A673 (cell line): ENCODE measurements around the gene UBE4B. TPM values are rescaled to one million over a fixed set of nuclear protein-coding genes. Genes with fewer than 3 reads are reported as not detected.
"Not testable (repeated sequence)": the region's sequence is repeated elsewhere in the genome, so short reads cannot be mapped to it uniquely, and the experiment has no call there.

Source experiments
- BruUV-seq: library from RNA; stranded (reverse); fragments of 400-500 nt; replicated peaks from 2 replicates; lab custom pipeline; 2021; lab: Mats Ljungman, UMichigan
- CTCF ChIA-PET: fragments of 300-600 bp; sonication (Branson Sonifier 250); formaldehyde crosslinking; loops from one replicate; lab custom pipeline; 2022; ENCODE audit warnings: antibody characterized with exemption; lab: Charles Lee
- POLR2A ChIA-PET: fragments of 300-600 bp; sonication (Branson Sonifier 250); formaldehyde crosslinking; loops from one replicate; lab custom pipeline; 2022; ENCODE audit warnings: antibody characterized with exemption; ENCODE audit not compliant: low non-redundant PET; lab: Charles Lee
- DNase-seq: peaks from one replicate; pipeline ENCODE4 v3.0.0-alpha.2; 2015; ENCODE audit warnings: low spot score
- H3K27ac ChIP-seq: fragments of 200-600 bp; sonication (generic); 2 replicates; pipeline ENCODE4 v1.5.1; 2016; ENCODE audit warnings: mixed run types, low read depth, mild to moderate bottlenecking, mixed read lengths, antibody characterized with exemption, low read length; ENCODE audit not compliant: poor library complexity, severe bottlenecking
- H3K27me3 ChIP-seq: fragments of 200-600 bp; sonication (generic); replicated peaks from 2 replicates; pipeline ENCODE4 v1.6.1; 2017; ENCODE audit warnings: mixed run types, low read depth, mild to moderate bottlenecking, mixed read lengths, antibody characterized with exemption, low read length; ENCODE audit not compliant: insufficient read depth, poor library complexity
- H3K36me3 ChIP-seq: fragments of 200-600 bp; sonication (generic); 2 replicates; pipeline ENCODE4 v1.6.1; 2016; ENCODE audit warnings: mixed run types, mild to moderate bottlenecking, mixed read lengths, antibody characterized with exemption, low read length; ENCODE audit not compliant: insufficient read depth, poor library complexity, severe bottlenecking
- H3K4me1 ChIP-seq: fragments of 200-600 bp; sonication (generic); 2 replicates; pipeline ENCODE4 v1.6.1; 2017; ENCODE audit warnings: mixed run types, mild to moderate bottlenecking, mixed read lengths, antibody characterized with exemption, low read length; ENCODE audit not compliant: insufficient read depth, poor library complexity, severe bottlenecking
- H3K4me3 ChIP-seq: fragments of 200-600 bp; sonication (generic); 2 replicates; pipeline ENCODE4 v1.5.1; 2016; ENCODE audit warnings: low read depth, mixed run types, mild to moderate bottlenecking, mixed read lengths, low read length; ENCODE audit not compliant: poor library complexity, severe bottlenecking
- H3K9me3 ChIP-seq: fragments of 200-600 bp; sonication (generic); 2 replicates; pipeline ENCODE4 v1.6.1; 2016; ENCODE audit warnings: mixed run types, low read depth, mild to moderate bottlenecking, mixed read lengths, antibody characterized with exemption, low read length; ENCODE audit not compliant: poor library complexity, severe bottlenecking
- CTCF ChIP-seq: fragments of 300-800, 200-600 bp; sonication (generic); conservative IDR thresholded peaks from 2 replicates; pipeline ENCODE4 v1.5.1; 2017; ENCODE audit warnings: low read depth, mild to moderate bottlenecking, antibody characterized with exemption, low read length, moderate library complexity, mixed read lengths
- EZH2 ChIP-seq: fragments of 200-600 bp; sonication (generic); IDR thresholded peaks from 2 replicates; pipeline ENCODE4 v1.6.1; 2017; ENCODE audit warnings: borderline replicate concordance, low read depth, mild to moderate bottlenecking, mixed read lengths, antibody characterized with exemption, low read length; ENCODE audit not compliant: poor library complexity, severe bottlenecking
- intact Hi-C: fragments of 100-400 bp; cut with micrococcal nuclease; formaldehyde crosslinking; loops from one replicate; pipeline ENCODE4 v1.10.0; 2022; ENCODE audit not compliant: unreplicated experiment
- total RNA-seq: library from RNA; stranded (reverse); gene quantifications from 2 replicates; pipeline ENCODE4 v1.2.3, GENCODE V29; 2021

Gene UBE4B
- total RNA-seq, 1 experiment from 2014 or later: 58.0 TPM

- H3K27me3 ChIP-seq, CTCF ChIA-PET, H3K27ac ChIP-seq, intact Hi-C loops, H3K9me3 ChIP-seq, DNase-seq, BruUV-seq, H3K36me3 ChIP-seq, H3K4me3 ChIP-seq, H3K4me1 ChIP-seq: not testable (repeated sequence)
- POLR2A ChIA-PET: interaction anchor here (0.6 kb wide), 1 partner anchor 388 kb away, joined by 13 read pairs; no protein-coding TSS in a partner anchor
These were observed 10.8 kb upstream of the UBE4B start for GRCh38 chr1:10021992-10022391.

- TF ChIP-seq EZH2: no peak
- TF ChIP-seq CTCF: no peak
- Histone ChIP-seq H3K36me3 (no peaks in the 10 kb centered on the region), H3K4me3 (no peak overlapping the region), H3K27me3 (no peaks in the 10 kb centered on the region), H3K27ac (no peak overlapping the region), H3K9me3 (no peaks in the 10 kb centered on the region), H3K4me1 (no peaks in the 10 kb centered on the region)
- CTCF ChIA-PET: no interaction called here
- DNase-seq: no peak
- POLR2A ChIA-PET: no interaction called here
- no TSS peak for BruUV-seq
- intact Hi-C loops: no loop called here
These were observed 10.1 kb upstream of the UBE4B start for GRCh38 chr1:10022656-10023055.

GRCh38 chr1:10025354-10025753, 7.4 kb upstream of the UBE4B start:
- Histone ChIP-seq H3K9me3 (no peaks in the 10 kb centered on the region), H3K27me3 (no peaks in the 10 kb centered on the region), H3K4me3 (no peak overlapping the region), H3K27ac (no peak overlapping the region), H3K36me3 (no peaks in the 10 kb centered on the region), H3K4me1 (no peaks in the 10 kb centered on the region)
- ChIA-PET POLR2A (no interaction called here), CTCF (no interaction called here)
- TF ChIP-seq EZH2 (no peak), CTCF (no peak)
- intact Hi-C loops: no loop called here
- DNase-seq: no peak
- BruUV-seq: no TSS peak

- H3K4me3 ChIP-seq: no peak overlapping the region
- no peaks in the 10 kb centered on the region for H3K9me3 ChIP-seq
- DNase-seq: no peak
- BruUV-seq: no TSS peak
- H3K36me3 ChIP-seq: no peaks in the 10 kb centered on the region
- H3K27me3 ChIP-seq: no peaks in the 10 kb centered on the region
- TF ChIP-seq EZH2 (no peak), CTCF (no peak)
- H3K27ac ChIP-seq: no peak overlapping the region
- H3K4me1 ChIP-seq: peaks cover 2% of the 10 kb centered on the region
- POLR2A ChIA-PET: no interaction called here
- CTCF ChIA-PET: no interaction called here
- intact Hi-C loops: no loop called here
These were observed 5.7 kb upstream of the UBE4B start for GRCh38 chr1:10027027-10027426.

- intact Hi-C loops, CTCF ChIA-PET, H3K4me1 ChIP-seq, H3K9me3 ChIP-seq, H3K27me3 ChIP-seq, H3K27ac ChIP-seq, BruUV-seq, DNase-seq, H3K4me3 ChIP-seq, POLR2A ChIA-PET, H3K36me3 ChIP-seq: not testable (repeated sequence)
These were observed 3.7 kb upstream of the UBE4B start for GRCh38 chr1:10028956-10029500.
